Thoracic aorta (tissue), 2 donors: ENCODE measurements around the gene DIP2C. TPM values are rescaled to one million over a fixed set of nuclear protein-coding genes. Genes with fewer than 3 reads are reported as not detected.

Source experiments
- ATAC-seq: fragments of 150-250 bp; one replicate; pipeline ENCODE4 v1.8.0; 2017; ENCODE audit warnings: low read depth; ENCODE audit not compliant: insufficient number of reproducible peaks, low FRiP score
- DNase-seq: peaks from one replicate; pipeline ENCODE4 v3.0.0-alpha.2; 2020; ENCODE audit warnings: low spot score
- H3K27ac ChIP-seq, 2 donors: fragments of 200-600 bp; sonication (generic); 1 replicate in 1 of 2; 2 replicates in 1 of 2; pipeline ENCODE4 v1.5.1; 2016; ENCODE audit warnings: mild to moderate bottlenecking in 2 of 2, moderate library complexity in 2 of 2
- H3K27me3 ChIP-seq: fragments of 200-600 bp; sonication (generic); replicated peaks from 2 replicates; pipeline ENCODE4 v1.6.0; 2016; ENCODE audit warnings: mild to moderate bottlenecking; ENCODE audit not compliant: insufficient read depth
- H3K36me3 ChIP-seq: fragments of 200-600 bp; sonication (generic); one replicate; pipeline ENCODE4 v1.5.1; 2016
- H3K4me1 ChIP-seq, 2 donors: fragments of 200-600 bp; sonication (generic); 1 replicate in 1 of 2; 2 replicates in 1 of 2; pipeline versions ENCODE4 v1.5.1 to v1.6.0; 2016; ENCODE audit warnings: low read depth in 2 of 2, mild to moderate bottlenecking in 1 of 2; ENCODE audit not compliant: control insufficient read depth in 1 of 2
- H3K4me3 ChIP-seq: fragments of 200-600 bp; sonication (generic); 2 replicates; pipeline ENCODE4 v1.5.1; 2016; ENCODE audit warnings: mild to moderate bottlenecking
- H3K9me3 ChIP-seq: fragments of 200-600 bp; sonication (generic); 2 replicates; pipeline ENCODE4 v1.5.1; 2016
- CTCF ChIP-seq: fragments of 200-600 bp; sonication (generic); IDR thresholded peaks from one replicate; pipeline ENCODE4 v1.5.1; 2019; ENCODE audit warnings: antibody characterized with exemption
- total RNA-seq, 2 donors: library from RNA; depleted of rRNA; stranded (reverse); fragments of >200 nt; gene quantifications; one replicate each; pipeline versions ENCODE4 v1.1.0 to v1.2.3, GENCODE V29; 2016

The DIP2C gene
- total RNA-seq, 2 donors from 2014 or later, result 36.8 to 44.0 TPM

GRCh38 chr10:607545-608185, 81.8 kb downstream of the DIP2C start:
- no peak overlapping the region for H3K27ac ChIP-seq

GRCh38 chr10:606762-607544, 82.5 kb downstream of the DIP2C start:
- H3K27me3 ChIP-seq, result no peaks in the 10 kb centered on the region
- DNase-seq, result no peak
- no peak overlapping the region for H3K4me3 ChIP-seq
- H3K9me3 ChIP-seq, result no peaks in the 10 kb centered on the region
- H3K27ac ChIP-seq, result no peak overlapping the region
- no peak for TF ChIP-seq CTCF
- H3K4me1 ChIP-seq, result peaks cover 3 to 37% of the 10 kb centered on the region in 2 donors
- no peak for ATAC-seq
- no peaks in the 10 kb centered on the region for H3K36me3 ChIP-seq

More at GRCh38 chr10:607545-608185, 81.8 kb downstream of the DIP2C start:
- H3K27me3 ChIP-seq, result no peaks in the 10 kb centered on the region
- no peaks in the 10 kb centered on the region for H3K36me3 ChIP-seq
- no peaks in the 10 kb centered on the region for H3K9me3 ChIP-seq
- ATAC-seq (no peak), DNase-seq (no peak)
- H3K4me1 ChIP-seq, result peaks cover 3 to 36% of the 10 kb centered on the region in 2 donors
- no peak overlapping the region for H3K4me3 ChIP-seq
- TF ChIP-seq CTCF, result no peak

GRCh38 chr10:605632-606325, 83.7 kb downstream of the DIP2C start:
- H3K4me1 ChIP-seq, result peaks cover 11 to 40% of the 10 kb centered on the region in 2 donors
- no peaks in the 10 kb centered on the region for H3K27me3 ChIP-seq
- no peak for TF ChIP-seq CTCF
- DNase-seq (no peak), ATAC-seq (no peak)
- H3K4me3 ChIP-seq, result no peak overlapping the region
- H3K9me3 ChIP-seq, result no peaks in the 10 kb centered on the region
- no peak overlapping the region for H3K27ac ChIP-seq
- H3K36me3 ChIP-seq, result no peaks in the 10 kb centered on the region

GRCh38 chr10:604716-605631, 84.5 kb downstream of the DIP2C start:
- no peaks in the 10 kb centered on the region for H3K36me3 ChIP-seq
- DNase-seq, result no peak
- peaks cover 17 to 40% of the 10 kb centered on the region in 2 donors for H3K4me1 ChIP-seq
- H3K27ac ChIP-seq, result no peak overlapping the region
- no peak for TF ChIP-seq CTCF
- H3K27me3 ChIP-seq, result no peaks in the 10 kb centered on the region
- ATAC-seq, result no peak
- H3K4me3 ChIP-seq, result no peak overlapping the region
- H3K9me3 ChIP-seq, result no peaks in the 10 kb centered on the region
